WI38 (cell line): ENCODE measurements around the gene TSPAN10.
"Not testable (repeated sequence)": the region's sequence is repeated elsewhere in the genome, so short reads cannot be mapped to it uniquely, and the experiment has no call there.

Experiments
- H3K4me3 ChIP-seq: 2 replicates; pipeline ENCODE4 v1.5.1; 2011; ENCODE audit warnings: low read depth, mild to moderate bottlenecking, control low read depth, low read length
- CTCF ChIP-seq: IDR thresholded peaks from 2 replicates; pipeline ENCODE4 v1.5.1; 2012; ENCODE audit warnings: low read depth, mild to moderate bottlenecking, control low read depth, low read length

TSPAN10 gene

GRCh38 chr17:81672504-81672903 lies 35.5 kb downstream of the TSPAN10 start:
- no peak for TF ChIP-seq CTCF
- H3K4me3 ChIP-seq: no peak overlapping the region

GRCh38 chr17:81672954-81673353 lies 36.0 kb downstream of the TSPAN10 start:
- no peak for TF ChIP-seq CTCF
- H3K4me3 ChIP-seq: no peak overlapping the region

GRCh38 chr17:81673561-81674258 lies 36.7 kb downstream of the TSPAN10 start:
- TF ChIP-seq CTCF: no peak
- no peak overlapping the region for H3K4me3 ChIP-seq

- H3K4me3 ChIP-seq: not testable (repeated sequence)
- peak; percentile 28; the same call in 1 of the 2 replicates for TF ChIP-seq CTCF
These were observed 38.7 kb downstream of the TSPAN10 start for GRCh38 chr17:81675515-81676221.

GRCh38 chr17:81676906-81677305 lies 39.9 kb downstream of the TSPAN10 start:
- no peak overlapping the region for H3K4me3 ChIP-seq
- no peak for TF ChIP-seq CTCF

- no peak overlapping the region for H3K4me3 ChIP-seq
These were observed 43.2 kb downstream of the TSPAN10 start for GRCh38 chr17:81680150-81680549.

More at GRCh38 chr17:81680150-81680549, 43.2 kb downstream of the TSPAN10 start:
- no peak for TF ChIP-seq CTCF
